Uterus (tissue), 2 donors: Measurements from ENCODE around the gene TMC5.

Source experiments
- CTCF ChIP-seq, 4 experiments: fragments of 200-600 bp in 2 of 4; fragments of 450-650 bp in 2 of 4; sonication (generic) in 2 of 4; IDR thresholded peaks; one replicate each; pipeline ENCODE4 v1.5.1; 2016 to 2019; ENCODE audit warnings: antibody characterized with exemption in 4 of 4, mild to moderate bottlenecking in 2 of 4, moderate library complexity in 1 of 4
- POLR2A ChIP-seq, 2 donors: fragments of 450-650 bp; IDR thresholded peaks; one replicate each; pipeline ENCODE4 v1.6.1; 2016; ENCODE audit warnings: antibody characterized with exemption in 2 of 2, mild to moderate bottlenecking in 1 of 2, moderate library complexity in 1 of 2

- TF ChIP-seq CTCF (IDR thresholded peaks at IDR 0.05) (no peak), POLR2A (IDR thresholded peaks at IDR 0.05) (no peak)
These were observed 42.7 kb downstream of the TMC5 start for GRCh38 chr16:19460397-19460796.
